ENCODE results near the gene EEIG2. TPM values are rescaled to one million over a fixed set of nuclear protein-coding genes. Genes with fewer than 3 reads are reported as not detected.
"Not testable (repeated sequence)": the region's sequence is repeated elsewhere in the genome, so short reads cannot be mapped to it uniquely, and the experiment has no call there.

The EEIG2 gene
- total RNA-seq, 4 donors from 2014 or later = 0.41 to 3.6 (median 1.5) TPM

- no peak for ATAC-seq
Observed at GRCh38 chr1:108537976-108538375, 21.9 kb upstream of the EEIG2 start.

GRCh38 chr1:108540977-108541376 is 18.9 kb upstream of the EEIG2 start:
- DNase-seq = no peak
- Histone ChIP-seq H3K4me1 (peaks cover 0 to 4% of the 10 kb centered on the region in 2 donors), H3K9me3 (no peaks in the 10 kb centered on the region), H3K36me3 (no peaks in the 10 kb centered on the region), H3K27ac (no peak overlapping the region), H3K27me3 (no peaks in the 10 kb centered on the region), H3K4me3 (no peak overlapping the region)
- no peak for TF ChIP-seq CTCF (IDR thresholded peaks at IDR 0.05 in 4 of 5, conservative IDR thresholded peaks at IDR 0.05 in 1 of 5)
- no peak for TF ChIP-seq POLR2A (IDR thresholded peaks at IDR 0.05)
- ATAC-seq = no peak
- in situ Hi-C loops (cut with MboI; ENCODE audit: low sequenced_read_pairs in 4 of 4) = no loop called here
- intact Hi-C loops (cut with DNase I; ENCODE audit: low total_unique reads) = no loop called here

More at GRCh38 chr1:108537976-108538375, 21.9 kb upstream of the EEIG2 start:
- no peak for DNase-seq
- Histone ChIP-seq H3K4me1 (peaks cover 0 to 4% of the 10 kb centered on the region in 2 donors), H3K36me3 (no peaks in the 10 kb centered on the region), H3K9me3 (no peaks in the 10 kb centered on the region), H3K27me3 (no peaks in the 10 kb centered on the region), H3K4me3 (no peak overlapping the region), H3K27ac (no peak overlapping the region)
- TF ChIP-seq CTCF (IDR thresholded peaks at IDR 0.05 in 4 of 5, conservative IDR thresholded peaks at IDR 0.05 in 1 of 5) = no peak
- TF ChIP-seq POLR2A (IDR thresholded peaks at IDR 0.05) = no peak
- in situ Hi-C loops (cut with MboI; ENCODE audit: low sequenced_read_pairs in 4 of 4) (no loop called here), intact Hi-C loops (cut with DNase I; ENCODE audit: low total_unique reads) (no loop called here)

DNA sequence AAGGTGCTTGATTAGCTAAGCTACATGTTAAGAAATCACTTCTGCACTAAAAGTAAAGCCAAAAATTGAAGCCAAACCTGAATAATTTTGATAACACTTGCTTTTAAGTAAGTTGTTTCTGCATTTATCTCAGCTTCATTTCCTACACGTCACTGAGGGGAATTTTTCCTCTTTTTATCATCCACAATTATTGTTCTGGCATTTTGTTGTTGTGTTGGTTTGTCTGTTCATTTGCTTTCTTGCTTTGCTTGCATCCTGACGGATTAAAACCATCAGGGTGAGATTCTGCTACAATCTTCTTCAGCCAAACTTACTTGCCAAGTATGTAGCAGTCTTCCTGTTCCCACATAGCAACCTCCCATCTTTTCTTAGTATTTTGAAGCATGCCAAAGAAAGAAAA is 18.0 kb upstream of the EEIG2 start:
- H3K36me3 ChIP-seq = no peaks in the 10 kb centered on the region
- H3K9me3 ChIP-seq = no peaks in the 10 kb centered on the region
- TF ChIP-seq POLR2A (IDR thresholded peaks at IDR 0.05) = no peak
- TF ChIP-seq CTCF (IDR thresholded peaks at IDR 0.05 in 4 of 5, conservative IDR thresholded peaks at IDR 0.05 in 1 of 5) = no peak
- ATAC-seq (no peak), DNase-seq (no peak)
- no peak overlapping the region for H3K27ac ChIP-seq
- H3K27me3 ChIP-seq = no peaks in the 10 kb centered on the region
- intact Hi-C loops (cut with DNase I; ENCODE audit: low total_unique reads) (no loop called here), in situ Hi-C loops (cut with MboI; ENCODE audit: low sequenced_read_pairs in 4 of 4) (no loop called here)
- H3K4me1 ChIP-seq = peaks cover 0 to 4% of the 10 kb centered on the region in 2 donors
- H3K4me3 ChIP-seq = no peak overlapping the region

- H3K4me1 ChIP-seq; H3K9me3 ChIP-seq; in situ Hi-C loops (cut with MboI; ENCODE audit: low sequenced_read_pairs in 4 of 4); H3K36me3 ChIP-seq; H3K4me3 ChIP-seq; H3K27ac ChIP-seq; ATAC-seq; DNase-seq; intact Hi-C loops (cut with DNase I; ENCODE audit: low total_unique reads); H3K27me3 ChIP-seq: not testable (repeated sequence)
Observed at GRCh38 chr1:108547493-108547892, 12.4 kb upstream of the EEIG2 start.

DNA sequence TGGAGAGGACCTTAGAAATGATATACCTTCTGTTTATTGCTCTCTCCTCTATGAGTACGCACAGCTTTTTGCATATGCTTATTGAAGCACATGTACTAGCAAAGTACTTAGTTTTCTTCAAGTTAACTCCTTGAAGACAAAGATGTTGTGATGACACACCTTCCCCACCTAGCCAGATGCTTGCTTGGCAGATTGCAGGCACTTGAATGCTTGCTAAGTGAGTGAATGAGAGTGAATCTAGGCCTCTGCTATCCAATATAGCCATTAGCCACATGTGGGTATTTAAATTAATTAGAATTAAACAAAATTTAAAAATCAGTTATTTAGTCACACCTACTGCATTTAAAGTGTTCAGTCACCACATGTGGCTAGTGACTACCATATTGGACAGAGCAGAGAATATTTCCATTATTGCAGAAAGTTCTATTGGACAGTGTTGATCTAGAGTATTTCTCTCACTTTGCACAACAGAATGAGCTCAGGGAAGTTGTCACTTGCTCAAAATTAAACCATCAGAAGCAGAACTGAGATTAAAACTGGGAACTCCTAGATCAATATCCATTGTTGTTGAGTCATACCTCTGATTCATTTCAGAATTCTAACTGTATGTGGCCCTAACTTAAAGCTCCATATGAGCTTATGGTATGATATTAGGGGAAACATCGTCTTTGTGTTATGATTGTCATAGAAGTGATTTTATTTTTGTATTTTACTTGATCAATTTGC is 8.6 kb upstream of the EEIG2 start:
- Histone ChIP-seq H3K27ac (no peak overlapping the region), H3K4me1 (no peaks in the 10 kb centered on the region), H3K4me3 (no peak overlapping the region), H3K9me3 (no peaks in the 10 kb centered on the region), H3K36me3 (no peaks in the 10 kb centered on the region), H3K27me3 (no peaks in the 10 kb centered on the region)
- in situ Hi-C loops (cut with MboI; ENCODE audit: low sequenced_read_pairs in 4 of 4) (no loop called here), intact Hi-C loops (cut with DNase I; ENCODE audit: low total_unique reads) (no loop called here)
- DNase-seq (no peak), ATAC-seq (no peak)
- TF ChIP-seq POLR2A (IDR thresholded peaks at IDR 0.05) = no peak
- no peak for TF ChIP-seq CTCF (IDR thresholded peaks at IDR 0.05 in 4 of 5, conservative IDR thresholded peaks at IDR 0.05 in 1 of 5)
